HG02970 (cell line): ENCODE results near the gene SLX4.
"Not testable (repeated sequence)": the region's sequence is repeated elsewhere in the genome, so short reads cannot be mapped to it uniquely, and the experiment has no call there.

Source experiments
- ATAC-seq: cut with Tn5 transposase; IDR thresholded peaks from one replicate; pipeline ENCODE4 v1.9.1; 2021; ENCODE audit warnings: mild to moderate bottlenecking, moderate library complexity, moderate number of reproducible peaks; ENCODE audit not compliant: unreplicated experiment, low FRiP score

Gene SLX4

DNA sequence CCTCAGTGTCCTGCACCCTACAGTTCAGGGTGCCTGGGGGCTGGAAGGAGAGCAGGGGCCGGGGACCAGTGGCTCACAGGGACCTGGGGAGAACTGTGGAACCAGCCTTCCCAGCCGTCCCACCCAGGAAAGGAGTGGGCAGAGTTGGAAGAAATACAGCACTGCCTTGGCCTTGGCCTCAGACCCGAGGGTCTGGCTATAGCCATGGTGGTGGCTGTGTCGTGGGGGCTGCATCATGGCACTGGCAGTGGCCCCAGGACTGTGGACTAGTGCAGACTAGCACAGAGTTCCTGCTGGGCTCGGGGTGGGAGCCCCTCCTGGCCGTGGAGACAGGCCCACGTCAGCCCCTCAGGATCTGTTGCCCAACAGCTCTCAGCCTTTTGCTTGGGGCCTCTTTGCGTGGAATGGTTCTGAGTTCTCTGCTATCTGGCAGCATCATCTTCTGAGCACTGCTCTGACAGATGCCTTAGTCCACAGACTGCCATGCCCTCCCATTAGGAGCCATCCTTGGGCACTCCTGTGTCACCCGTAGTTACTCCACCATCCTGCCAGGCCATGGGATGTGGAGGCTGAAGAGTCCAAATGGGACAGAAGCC, 30.5 kb upstream of the SLX4 start:
- ATAC-seq: no peak

DNA sequence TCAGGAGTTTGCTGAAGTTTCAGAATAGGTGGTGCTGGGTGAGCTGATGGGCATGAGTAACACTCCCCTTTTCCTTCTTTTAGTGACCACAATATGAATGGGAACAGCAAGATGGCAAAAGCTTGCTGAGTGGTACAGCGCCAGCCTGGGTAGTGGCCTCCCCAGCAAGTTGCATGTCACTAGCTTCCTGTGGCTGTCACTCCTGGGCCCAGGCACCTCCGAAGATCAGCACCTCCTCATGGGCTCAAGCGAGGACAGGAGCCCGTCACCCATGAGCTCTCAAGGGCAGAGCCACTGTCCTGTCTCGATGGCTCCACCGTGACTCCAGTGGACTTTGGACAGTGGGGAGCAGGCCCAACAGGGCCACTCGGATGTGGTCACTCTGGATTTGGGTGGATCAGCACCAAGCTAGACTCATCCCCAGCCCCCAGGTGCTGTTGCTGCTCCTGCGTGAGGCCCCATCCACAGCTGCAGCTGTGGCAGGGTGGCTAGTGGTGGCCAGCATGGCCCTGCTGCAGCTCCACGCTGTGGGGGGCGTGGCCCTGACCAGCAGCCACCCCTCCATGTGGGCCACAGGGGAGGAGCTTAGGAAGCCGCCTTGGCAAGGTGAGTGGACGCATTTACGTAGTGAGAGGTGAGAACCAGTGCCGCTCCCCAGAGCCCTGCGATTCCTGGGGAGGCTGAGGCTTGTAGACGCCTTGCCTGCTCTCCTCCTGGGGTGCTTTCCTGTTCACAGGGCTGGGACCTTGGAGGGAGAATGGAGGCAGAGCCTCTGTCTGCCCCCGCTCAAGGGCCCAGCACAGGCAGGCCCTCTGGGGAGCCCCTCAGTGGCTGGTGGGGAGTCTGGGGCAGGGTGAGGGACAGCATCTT, 29.5 kb upstream of the SLX4 start:
- no peak for ATAC-seq

DNA sequence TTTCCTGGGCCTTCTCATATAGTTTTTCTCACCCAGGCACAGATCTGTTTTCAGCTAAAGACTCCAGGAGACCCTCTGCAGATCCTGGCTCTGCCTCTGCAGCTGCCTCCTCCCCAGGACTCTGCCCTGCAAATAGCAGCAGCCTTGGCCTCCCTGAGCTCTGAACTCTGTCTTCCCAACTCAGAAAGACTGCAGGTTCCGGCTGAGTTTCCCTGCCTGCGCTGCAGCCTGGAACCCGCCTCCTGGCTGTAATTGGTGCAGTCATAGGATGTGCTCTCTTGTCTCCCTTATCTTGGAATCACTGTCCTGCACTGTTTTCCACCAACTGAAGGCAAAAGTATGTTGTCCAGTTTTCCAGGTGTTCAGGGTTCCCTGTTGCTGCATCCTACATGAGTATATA, 28.8 kb upstream of the SLX4 start:
- no peak for ATAC-seq

DNA sequence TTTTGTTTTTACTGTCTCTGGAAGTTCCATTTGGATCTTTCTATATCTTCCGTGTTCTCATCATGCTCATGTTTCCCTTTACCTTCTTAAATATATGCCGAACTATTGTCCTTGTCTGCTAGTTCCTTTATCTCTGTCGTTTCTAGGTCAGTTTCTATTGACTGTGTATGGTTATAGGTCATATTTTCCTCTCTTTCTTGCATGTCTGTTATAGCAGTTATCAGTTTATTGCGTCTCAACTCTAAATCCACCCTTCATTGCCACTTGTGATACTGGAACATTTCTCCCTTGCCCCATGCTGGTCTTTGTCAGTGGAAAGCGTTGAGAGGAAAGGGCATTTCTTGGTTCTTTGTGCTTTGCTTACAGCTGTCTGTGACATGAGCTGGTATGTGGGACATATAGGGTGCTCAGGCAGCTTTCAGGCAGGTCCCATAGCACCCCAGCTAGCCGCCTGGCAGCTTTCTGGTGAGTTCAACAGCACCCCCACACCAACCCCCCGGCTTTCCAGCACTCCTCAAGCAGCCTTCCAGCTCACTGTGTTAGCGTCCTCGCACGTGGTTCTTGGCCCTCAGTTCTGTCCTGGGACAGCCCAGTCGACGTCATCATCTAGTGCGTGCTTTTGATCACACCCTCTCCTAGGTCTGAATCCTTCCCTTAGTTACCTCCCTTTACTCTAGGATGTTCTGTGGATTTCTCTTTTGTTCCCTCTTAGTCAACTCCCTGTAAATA, 27.7 kb upstream of the SLX4 start:
- no peak for ATAC-seq

DNA sequence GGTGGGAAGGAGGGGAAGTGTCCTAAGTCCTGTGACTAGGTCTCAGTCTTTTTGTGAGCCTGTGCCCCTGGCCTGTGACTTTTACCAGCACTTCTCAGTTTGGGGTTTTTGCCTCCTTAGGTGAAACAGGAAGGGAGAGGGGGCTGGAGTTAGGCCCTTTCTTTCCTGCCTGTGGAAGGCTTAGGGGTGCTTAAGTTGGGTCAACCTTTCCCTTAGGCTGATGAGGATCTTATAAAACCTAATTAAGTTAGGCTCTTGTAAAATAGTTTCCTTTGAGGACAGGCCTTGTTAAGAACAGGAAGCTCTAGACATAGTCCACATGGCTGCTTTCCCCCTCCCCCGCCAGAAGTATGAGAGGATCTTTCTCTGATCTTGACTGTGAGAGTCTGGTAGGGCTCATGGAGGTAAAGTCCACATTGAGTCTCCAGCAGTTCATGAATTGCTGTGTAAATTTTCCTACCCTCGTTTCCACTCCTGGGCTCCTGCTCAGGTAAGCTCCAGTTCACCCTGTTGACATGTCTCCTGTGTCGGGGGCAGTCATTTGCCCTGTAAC, 26.0 kb upstream of the SLX4 start:
- no peak for ATAC-seq

DNA sequence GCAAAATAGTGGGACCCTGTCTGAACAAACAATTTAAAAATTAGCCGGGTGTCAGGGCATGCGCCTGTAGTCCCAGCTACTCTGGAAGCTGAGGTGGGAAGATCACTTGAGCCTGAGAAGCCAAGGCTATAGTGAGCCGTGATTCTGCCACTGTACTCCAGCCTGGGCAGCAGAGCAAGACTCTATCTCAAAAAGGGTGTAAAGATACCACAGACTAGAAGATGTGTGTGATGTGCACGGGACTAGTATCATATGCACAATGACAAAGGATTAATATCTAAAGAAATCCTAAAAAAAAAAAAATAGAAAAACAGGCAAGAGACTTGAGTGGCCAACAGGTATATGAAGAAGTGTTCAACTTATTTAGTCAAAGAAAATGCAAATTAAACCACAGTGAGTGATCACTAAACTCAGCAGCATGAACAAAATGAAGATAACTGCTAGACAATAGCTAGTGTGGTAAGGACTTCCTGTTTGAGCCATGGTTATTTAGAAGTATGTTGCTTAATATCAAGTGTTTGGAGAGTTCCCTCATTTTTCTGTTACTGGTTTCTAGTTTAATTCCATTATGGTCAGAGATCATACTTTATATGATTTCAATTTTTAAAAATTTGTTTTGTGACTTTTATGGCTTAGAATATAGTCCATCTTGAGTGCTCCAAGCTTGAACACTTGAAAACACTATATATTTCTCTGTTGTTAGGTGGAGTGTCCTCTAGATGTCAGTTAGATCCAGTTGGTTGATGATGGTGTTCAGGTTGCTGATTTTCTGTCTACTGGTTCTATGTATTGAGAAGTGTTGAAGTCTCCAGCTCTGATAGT, 14.7 kb upstream of the SLX4 start:
- ATAC-seq: no peak

DNA sequence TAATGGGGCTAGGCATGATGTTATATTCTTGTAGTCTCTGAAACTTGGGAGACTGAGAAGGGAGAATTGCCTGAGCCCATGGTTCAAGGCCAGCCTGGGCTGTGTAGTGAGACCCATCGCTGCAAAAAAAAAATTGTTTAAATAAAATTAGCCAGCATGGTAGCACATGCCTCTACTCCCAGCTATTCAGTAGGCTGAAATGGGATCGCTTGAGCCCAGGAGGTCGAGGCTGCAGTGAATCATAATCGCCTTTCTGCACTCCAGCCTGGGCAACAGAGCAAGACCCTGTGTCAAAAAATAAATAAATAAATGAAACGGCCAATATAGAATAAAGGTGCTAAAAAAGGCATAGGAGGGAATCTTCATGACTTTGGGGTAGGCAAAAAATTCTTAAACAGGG, 13.9 kb upstream of the SLX4 start:
- no peak for ATAC-seq

DNA sequence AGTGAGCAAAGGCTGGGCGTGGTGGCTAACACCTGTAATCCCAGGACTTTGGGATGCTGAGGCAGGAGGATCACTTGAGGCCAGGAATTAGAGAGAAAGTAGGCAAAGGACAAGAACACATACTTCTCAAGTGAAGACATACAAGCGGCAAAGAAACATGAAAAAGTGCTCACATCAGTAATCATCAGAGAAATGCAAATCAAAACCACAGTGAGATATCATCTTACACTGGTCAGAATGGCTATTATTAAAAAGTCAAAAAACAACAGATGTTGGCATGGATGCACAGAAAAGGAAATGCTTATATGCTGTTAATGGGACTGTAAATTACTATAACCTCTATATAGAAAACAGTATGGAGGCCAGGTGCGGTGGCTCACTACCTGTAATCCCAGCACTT, 12.2 kb upstream of the SLX4 start:
- ATAC-seq: no peak

DNA sequence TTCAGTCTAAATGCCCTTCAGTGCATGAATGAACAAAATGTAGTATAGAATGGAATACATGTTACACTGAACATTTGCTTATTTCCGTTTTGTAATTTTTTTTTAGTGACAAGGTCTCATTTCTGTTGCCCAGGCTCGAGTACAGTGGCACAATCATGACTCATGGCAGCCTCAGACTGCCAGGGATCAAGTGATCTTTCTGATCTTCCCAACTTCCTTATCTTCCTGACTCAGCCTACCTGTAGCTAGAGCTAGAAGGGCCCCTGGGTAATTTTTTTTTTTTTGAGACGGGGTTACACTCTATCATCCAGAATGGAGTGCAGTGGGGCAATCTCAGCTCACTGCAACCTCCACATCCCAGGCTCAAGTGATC, 7.3 kb upstream of the SLX4 start:
- no peak for ATAC-seq

DNA sequence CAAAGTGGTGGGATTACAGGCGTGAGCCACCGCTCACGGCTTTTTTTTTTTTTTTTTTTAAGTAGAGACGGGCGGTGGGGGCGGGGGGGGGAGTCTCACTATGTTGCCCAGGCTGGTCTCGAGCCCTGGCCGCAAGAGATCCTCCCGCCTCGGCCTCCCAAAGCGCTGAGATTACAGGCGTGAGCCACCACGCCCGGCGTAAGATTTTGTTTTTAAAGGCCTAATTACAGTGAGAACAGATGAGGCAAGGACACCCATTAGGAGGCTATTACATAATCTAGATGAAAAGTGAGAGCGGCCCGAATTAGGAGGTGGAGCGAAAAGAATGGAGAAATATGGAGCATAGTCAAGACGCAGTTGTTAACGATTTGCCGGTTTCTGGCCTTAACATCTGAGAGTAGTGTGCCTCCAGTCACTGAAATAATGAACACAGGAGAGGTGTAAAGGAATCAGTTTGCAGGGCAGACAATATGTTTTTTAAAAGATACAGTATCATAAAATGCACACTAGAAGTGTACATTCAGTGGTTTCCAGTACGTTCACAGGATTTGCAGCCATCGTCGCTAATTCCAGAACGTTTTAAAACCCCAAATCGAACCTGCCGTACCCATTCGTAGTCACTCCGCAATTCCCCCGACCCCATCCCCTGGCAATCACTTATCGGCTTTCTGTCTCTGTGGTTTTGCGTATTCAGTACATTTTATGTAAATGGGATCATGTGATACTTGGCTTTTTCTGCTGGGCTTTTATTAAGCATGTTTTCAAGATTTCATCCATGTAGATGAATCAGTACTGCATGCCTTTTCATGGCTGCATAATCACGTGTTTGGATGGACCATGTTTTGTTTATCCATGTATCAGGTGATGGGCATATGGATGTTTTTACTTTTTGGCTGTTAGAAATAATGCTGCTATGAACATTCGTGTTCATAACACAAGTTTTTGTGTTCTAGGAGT, 1.4 kb upstream of the SLX4 start:
- no peak for ATAC-seq

DNA sequence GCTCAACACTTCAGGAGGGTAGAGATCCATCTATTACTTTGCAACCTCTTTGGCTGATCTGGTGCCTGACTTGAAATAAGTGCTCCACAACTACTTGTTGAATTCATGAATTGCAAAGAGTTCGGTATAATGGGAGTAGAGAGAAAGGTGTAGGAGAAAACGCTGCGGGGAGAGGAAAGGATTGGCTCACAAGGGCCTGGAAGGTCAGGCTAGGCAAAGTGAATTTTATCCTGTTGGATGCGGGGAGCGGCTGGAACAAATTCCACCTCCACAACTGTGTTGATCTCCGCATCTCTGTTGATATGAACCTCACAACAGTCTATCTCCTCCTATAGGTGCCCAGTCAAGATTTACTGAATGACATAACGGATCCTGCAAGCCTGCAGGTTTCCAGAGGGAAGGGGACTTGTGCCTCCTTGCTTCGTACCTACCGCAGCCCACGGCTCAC, 684 bp downstream of the SLX4 start:
- ATAC-seq: no peak

DNA sequence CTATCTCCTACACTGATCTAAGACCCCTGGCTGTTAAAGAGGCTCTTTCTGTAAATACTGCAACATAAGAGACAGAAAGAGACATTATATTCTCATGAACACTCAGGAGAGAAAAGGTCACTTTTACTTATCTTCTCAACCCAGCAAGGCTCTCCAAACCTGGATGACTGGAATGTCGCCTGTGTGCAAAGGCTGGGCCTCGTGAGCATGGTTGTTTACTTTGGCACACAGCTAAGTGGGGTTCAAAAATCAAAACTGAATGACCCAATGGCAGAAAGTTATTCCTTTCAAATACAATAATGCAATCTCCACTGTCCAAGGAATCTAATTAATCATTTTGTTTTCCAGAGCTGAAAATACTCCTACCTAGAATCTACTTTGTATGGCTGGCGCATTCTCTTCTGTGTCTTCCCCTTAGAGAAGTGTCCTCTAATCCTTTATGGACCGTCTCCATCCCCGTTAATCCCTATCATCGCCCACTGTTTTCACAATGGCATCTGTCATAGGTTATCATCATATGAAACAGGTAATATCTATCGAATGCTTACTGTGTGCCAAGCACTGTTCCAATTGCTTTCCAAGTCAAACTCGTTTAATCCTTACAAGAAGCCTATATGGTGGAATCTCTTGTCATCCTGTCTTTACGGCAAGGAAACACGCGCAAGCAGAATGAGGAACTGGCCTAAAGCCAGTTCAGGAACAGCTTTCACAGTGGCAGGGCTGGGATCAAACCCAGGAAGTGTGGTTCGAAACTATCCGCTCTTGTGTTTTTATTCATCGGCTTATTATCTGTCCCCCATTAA, 1.3 kb downstream of the SLX4 start:
- ATAC-seq: no peak

DNA sequence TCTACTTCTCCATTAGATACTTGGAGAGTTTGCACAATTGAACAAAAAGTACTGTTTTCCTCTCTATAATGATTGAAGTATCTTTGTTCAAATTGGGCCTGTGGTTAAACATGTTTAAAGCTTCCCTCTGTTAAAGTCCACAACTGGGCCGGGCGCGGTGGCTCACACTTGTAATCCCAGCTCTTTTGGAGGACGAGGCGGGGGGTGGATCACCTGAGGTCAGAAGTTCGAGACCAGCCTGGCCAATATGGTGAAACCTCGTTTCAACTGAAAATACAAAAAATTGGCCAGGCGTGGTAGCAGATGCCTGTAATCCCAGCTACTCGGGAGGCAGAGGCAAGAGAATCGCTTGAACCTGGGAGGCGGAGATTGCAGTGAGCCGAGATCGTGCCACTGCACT, 2.4 kb downstream of the SLX4 start:
- ATAC-seq: not testable (repeated sequence)

DNA sequence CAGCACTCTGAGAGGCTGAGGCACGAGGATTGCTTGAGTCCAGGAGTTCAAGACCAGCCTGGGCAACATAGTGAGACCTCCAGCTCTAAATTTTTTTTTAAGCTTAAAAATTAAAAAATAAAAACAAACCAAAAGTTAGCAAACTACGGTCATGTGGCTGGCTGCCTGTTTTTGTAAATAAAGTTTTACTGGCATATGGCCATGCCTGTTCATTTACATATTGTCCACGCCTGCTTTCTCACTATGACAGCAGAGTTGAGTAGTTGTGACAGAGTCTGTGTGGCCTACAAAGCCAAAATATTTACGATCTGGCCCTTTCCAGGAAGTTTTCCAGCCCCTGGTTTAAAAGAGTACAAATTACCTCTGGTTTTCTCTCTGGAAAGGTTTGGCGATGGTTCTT, 3.3 kb downstream of the SLX4 start:
- ATAC-seq: no peak

DNA sequence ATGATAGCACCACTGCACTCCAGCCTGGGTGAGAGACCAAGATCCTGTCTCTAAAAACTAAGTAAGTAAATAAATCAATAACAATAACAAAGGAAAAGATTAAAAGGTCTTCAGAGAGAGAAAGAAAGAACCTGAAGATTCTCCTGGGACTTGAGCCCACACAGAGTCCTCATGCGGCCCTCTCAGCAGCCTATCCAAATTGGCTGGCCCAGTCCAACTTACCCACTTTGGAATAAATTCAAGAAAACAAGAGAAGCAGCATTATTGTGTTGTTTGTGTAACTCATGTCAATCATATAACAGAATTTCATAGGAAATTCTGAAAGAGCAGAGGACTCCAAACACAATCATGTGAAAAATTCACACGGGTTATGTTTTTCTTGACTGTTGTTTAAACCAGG, 3.8 kb downstream of the SLX4 start:
- no peak for ATAC-seq

DNA sequence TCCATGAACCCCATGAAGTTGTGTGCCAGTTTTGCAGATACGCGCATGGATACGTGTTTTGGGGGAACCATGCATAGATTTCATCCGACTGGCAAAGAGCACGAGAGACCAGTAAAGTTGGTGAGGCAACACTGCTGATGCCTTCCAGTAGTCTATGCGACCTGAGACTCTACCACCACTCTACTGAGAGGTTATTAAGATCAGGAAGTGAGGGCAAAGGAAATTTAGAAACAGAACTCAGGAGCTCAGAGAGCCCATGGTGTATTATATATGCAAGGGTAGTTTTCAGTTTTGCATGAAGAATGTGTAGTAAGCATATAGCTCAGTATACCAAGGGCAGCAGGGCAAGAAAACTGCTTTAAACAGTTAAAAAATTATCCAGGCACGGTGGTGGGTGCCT, 4.2 kb downstream of the SLX4 start:
- no peak for ATAC-seq

DNA sequence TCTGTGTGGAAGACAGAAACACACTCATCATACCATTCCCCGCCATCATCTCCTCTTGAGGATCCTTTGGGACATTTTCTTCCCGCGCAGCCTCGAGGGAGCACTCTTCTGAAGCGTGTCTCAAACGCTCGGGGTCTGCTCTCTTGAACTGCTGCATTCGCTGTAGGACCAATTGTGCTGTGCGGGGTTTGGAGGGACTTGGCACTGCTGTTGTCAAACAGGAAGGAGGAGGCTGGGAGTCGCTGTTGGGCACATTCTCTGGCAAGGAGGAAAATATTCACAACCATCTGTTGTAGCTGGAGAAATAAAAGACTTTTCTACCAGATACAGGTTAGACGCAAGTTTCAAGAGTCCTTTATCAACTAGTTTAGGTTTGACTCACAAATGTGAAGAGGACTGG, 5.0 kb downstream of the SLX4 start:
- ATAC-seq: no peak

DNA sequence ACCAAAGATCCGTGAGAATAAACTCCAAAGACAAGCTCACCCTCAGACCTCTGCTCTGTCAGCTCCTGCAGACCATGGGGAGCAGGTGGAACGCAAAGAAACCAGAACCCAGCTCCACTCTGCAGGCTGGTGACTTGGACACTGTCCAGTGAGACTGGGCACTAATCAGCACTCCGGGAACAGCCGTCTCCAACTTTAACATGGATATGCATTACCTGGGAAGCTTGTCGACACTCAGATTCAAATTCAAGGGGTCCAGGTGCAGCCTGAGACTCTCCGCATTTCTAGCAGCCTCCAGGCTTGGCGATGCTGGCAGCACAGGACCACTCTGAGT, 9.1 kb downstream of the SLX4 start:
- no peak for ATAC-seq
